Measurements from ENCODE around the gene SPOCD1.
A peak's percentile ranks its signal among the peaks of the same experiment; 100 is the strongest.

SPOCD1 gene

GRCh38 chr1:31785020-31785946 lies 30.5 kb downstream of the SPOCD1 start:
- DNase-seq, result peak; percentile 67
- no peak for TF ChIP-seq CTCF (IDR thresholded peaks at IDR 0.05; ENCODE audit: low read depth, low read length)

GRCh38 chr1:31784356-31785019 lies 31.3 kb downstream of the SPOCD1 start:
- H3K4me1 ChIP-seq, result peaks cover 42% of the 10 kb centered on the region
- no peak for TF ChIP-seq CTCF (IDR thresholded peaks at IDR 0.05; ENCODE audit: low read depth, low read length)
- H3K27me3 ChIP-seq, result no peaks in the 10 kb centered on the region
- H3K4me3 ChIP-seq (ENCODE audit: low read depth, low read length), result no peak overlapping the region
- DNase-seq, result no peak
- H3K9me3 ChIP-seq, result no peaks in the 10 kb centered on the region
- no peaks in the 10 kb centered on the region for H3K36me3 ChIP-seq

More at GRCh38 chr1:31785020-31785946, 30.5 kb downstream of the SPOCD1 start:
- Histone ChIP-seq H3K9me3 (no peaks in the 10 kb centered on the region), H3K36me3 (no peaks in the 10 kb centered on the region), H3K27me3 (no peaks in the 10 kb centered on the region), H3K4me3 (ENCODE audit: low read depth, low read length) (no peak overlapping the region), H3K4me1 (peaks cover 42% of the 10 kb centered on the region)

- Histone ChIP-seq H3K4me3 (ENCODE audit: low read depth, low read length) (no peak overlapping the region), H3K4me1 (peaks cover 40% of the 10 kb centered on the region), H3K36me3 (no peaks in the 10 kb centered on the region), H3K9me3 (no peaks in the 10 kb centered on the region), H3K27me3 (no peaks in the 10 kb centered on the region)
- TF ChIP-seq CTCF (IDR thresholded peaks at IDR 0.05; ENCODE audit: low read depth, low read length), result no peak
- no peak for DNase-seq
Measured at GRCh38 chr1:31783846-31784245, 32.0 kb downstream of the SPOCD1 start.

DNA sequence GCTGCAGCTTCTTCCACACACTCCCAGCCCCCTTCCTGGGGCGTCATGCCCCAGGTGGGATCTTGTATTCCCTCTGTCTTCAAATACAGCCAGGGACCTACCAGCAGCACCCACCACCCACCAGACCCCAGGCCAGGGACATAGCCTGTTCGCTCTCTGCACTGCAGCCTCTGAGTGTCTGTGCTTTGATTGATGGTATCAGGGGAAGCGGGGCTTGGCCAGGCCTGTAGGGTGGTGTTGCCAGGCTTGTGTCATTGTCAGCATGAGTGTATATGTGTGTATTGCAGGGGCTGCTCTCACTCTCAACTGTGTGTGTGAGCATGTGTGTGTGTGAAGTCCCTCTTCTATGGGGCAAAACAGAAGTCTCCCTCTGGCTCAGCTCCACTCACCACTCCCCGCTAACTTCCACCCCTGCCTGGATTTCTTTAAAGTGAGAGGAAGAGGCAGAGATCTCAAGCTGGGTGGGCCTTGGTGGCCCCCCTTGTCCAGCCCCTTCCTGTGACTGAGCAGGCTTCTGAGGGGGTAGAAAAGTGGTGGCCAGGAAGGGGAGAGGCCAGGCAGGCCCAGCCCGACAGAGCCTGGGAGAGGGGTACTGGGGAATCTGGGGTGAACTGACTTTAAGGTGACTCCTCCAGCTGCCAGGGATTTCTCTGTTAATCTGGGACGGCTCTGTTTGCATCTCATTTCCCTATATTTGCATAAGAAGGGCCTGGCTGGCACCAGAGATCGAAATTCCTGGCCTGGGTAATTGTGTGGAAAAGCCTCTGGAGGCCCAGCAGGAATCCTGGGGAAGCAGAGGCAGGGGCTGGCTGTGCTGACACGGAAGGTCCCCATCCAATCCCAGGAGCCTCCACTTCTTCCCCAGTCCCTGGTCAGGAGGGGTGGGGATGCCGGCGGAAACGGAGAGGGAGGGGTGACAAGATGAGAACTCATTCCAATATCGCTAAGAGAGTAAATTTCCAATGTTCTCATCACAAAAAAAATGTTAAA lies 33.1 kb downstream of the SPOCD1 start:
- Histone ChIP-seq H3K4me1 (peaks cover 36% of the 10 kb centered on the region), H3K36me3 (no peaks in the 10 kb centered on the region), H3K4me3 (ENCODE audit: low read depth, low read length) (no peak overlapping the region), H3K9me3 (no peaks in the 10 kb centered on the region), H3K27me3 (no peaks in the 10 kb centered on the region)
- DNase-seq, result peak; percentile 83
- no peak for TF ChIP-seq CTCF (IDR thresholded peaks at IDR 0.05; ENCODE audit: low read depth, low read length)

- Histone ChIP-seq H3K4me1 (peaks cover 34% of the 10 kb centered on the region), H3K9me3 (no peaks in the 10 kb centered on the region), H3K27me3 (no peaks in the 10 kb centered on the region), H3K4me3 (ENCODE audit: low read depth, low read length) (peak overlapping the region; percentile 14; the same call in 1 of the 2 replicates), H3K36me3 (no peaks in the 10 kb centered on the region)
- TF ChIP-seq CTCF (IDR thresholded peaks at IDR 0.05; ENCODE audit: low read depth, low read length), result no peak
- DNase-seq, result peak; percentile 66
Measured at GRCh38 chr1:31781756-31782371, 34.0 kb downstream of the SPOCD1 start.
